NCI-H446 treated with DMSO at 0.1 percent for 48 hours (cell line): ENCODE measurements around the gene PLLP.

Experiments
- DNase-seq: peaks from one replicate; lab custom pipeline; 2025; lab: John Stamatoyannopoulos, UW

PLLP gene, protein sequence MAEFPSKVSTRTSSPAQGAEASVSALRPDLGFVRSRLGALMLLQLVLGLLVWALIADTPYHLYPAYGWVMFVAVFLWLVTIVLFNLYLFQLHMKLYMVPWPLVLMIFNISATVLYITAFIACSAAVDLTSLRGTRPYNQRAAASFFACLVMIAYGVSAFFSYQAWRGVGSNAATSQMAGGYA

GRCh38 chr16:57284209-57284951, at the start of gene PLLP:
TSS of gene PLLP (minus strand) at chr16:57284672. CDS start at chr16:57284540, 132 bp downstream.
- no peak for DNase-seq

GRCh38 chr16:57333402-57333801, 48.9 kb upstream of the PLLP start:
- DNase-seq: no peak

GRCh38 chr16:57331355-57331754, 46.9 kb upstream of the PLLP start:
- DNase-seq: no peak

DNA sequence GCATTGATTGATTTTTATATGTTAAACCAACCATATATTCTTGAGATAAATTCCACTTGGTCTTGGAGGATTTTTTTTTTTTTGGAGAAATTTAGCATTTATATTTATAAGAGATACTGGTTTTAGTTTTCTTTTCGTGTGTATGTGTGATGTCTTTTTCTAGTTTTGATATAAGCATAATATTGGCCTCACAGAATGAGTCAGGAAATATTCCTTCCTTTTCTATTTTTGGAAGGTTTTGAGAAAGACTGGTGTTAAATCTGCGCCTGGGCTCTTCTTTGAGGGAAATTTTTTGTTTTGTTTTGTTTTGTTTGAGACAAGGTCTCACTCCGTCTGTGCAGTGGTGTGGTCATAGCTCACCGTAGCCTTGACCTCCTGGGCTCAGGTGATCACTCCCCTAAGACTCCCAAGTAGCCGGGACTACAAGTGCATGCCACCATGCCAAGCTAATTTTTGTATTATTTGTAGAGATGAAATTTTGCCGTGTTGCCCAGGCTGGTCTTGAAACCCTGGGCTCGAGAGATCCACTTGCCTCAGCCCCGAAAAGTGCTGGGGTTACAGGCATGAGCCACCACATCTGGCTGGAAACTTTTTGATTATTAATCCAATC, 45.4 kb upstream of the PLLP start:
- no peak for DNase-seq

GRCh38 chr16:57325458-57325857, 41.0 kb upstream of the PLLP start:
- no peak for DNase-seq

DNA sequence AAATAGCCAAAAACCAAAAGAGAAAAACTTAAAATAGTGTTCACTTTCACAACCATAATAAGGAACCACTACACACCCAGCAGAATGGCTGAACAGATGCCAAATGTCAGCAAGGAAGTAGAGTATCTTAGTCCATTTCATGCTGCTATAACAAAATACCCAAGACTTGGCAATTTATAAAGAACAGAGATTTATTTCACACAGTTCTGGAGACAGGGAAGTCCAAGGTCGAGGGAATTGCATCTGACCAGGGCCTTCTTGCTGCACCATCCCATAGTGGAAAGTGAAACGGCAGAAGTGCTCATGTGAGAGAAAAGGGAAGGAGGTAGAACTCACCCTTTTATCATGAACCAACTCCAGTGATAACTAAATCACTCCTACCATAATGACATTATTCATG, 40.3 kb upstream of the PLLP start:
- DNase-seq: no peak

- DNase-seq: no peak
These were observed 35.2 kb upstream of the PLLP start for GRCh38 chr16:57319646-57320045.

DNA sequence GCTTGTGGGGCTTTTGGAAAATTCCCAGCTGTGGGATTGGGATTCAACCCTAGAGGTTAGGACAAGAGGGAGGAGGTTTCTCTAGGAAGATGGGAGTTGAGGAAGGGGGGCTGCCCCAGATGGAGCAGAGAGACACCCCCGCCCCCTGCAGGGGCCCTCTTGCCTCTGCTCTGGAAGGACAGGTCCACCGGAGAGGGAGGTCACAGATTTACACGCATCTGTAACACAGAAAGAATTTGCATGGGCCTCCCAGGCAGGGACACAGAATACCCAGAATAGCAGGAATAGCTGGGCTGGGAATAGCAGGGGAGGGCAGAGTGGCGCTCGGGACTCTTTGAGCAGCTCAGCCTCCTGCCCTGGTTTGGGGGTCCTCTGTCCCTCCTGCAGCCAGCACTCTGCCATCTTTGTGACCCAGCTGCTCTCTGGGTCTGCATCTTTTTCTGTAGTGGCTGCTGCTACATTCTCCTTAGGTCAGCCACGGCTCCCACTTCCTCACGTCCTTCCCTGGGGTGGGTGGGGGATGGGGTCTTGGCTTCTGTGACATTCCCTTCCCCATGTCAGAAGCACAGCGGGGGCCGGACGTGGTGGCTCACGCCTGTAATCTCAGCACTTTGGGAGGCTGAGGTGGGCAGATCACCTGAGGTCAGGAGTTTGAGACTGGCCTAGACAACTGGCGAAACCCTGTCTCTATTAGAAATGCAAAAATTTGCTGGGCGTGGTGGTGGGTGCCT, 33.9 kb upstream of the PLLP start:
- DNase-seq: no peak

DNA sequence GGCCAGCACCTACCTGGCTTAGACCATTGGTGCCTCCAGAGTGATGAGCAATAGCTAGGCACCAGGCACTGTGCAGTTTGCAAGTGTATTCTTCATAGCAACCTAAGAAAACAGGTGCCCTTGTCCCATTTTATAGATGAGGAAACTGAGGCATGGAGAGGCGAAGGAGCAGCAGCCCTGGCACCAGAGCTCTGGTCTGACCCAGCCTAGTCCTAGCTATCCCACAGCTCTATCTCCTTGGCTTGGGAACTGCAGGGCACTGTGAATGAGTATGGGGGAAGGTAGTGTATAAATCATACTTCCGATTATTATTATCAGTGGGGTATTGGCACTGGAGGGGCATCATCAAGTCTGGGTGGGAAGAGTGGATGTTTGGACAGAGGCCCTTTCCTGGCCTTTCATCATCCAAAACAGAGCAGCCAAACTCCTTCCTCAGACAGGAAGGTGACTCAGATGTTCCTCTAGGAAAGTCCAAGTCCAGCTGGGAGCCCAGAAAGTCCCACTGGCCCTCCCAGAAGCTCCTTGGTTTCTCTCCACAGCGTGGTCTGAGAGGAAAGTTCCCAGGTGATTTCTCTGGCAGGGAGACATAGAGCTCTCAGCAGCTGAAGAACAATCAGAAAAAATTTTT, 32.0 kb upstream of the PLLP start:
- DNase-seq: no peak

GRCh38 chr16:57315416-57315815, 30.9 kb upstream of the PLLP start:
- DNase-seq: no peak

GRCh38 chr16:57314161-57314785, 29.8 kb upstream of the PLLP start:
- DNase-seq: no peak

DNA sequence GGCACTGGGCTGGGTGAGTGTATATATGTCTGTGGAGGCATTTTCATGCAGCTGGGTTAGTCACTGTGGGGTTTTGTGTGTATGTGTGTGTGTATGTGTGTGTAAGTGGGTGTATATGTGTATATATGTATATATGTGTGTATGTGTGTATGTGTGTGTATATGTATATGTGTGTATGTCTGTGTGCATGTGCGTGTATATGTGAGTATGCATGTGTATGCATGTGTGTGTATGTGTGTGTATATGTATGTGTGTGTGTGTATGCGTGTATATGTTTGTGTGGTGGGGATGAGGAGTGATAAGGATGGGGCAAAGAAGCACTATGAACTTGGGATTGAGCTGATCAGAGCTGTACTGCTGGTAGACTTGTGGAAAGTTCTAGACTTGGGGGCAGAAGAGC, 29.0 kb upstream of the PLLP start:
- DNase-seq: no peak

- no peak for DNase-seq
These were observed 26.3 kb upstream of the PLLP start for GRCh38 chr16:57310801-57311200.

- no peak for DNase-seq
These were observed 23.6 kb upstream of the PLLP start for GRCh38 chr16:57308041-57308440.

GRCh38 chr16:57307365-57307764, 22.9 kb upstream of the PLLP start:
- no peak for DNase-seq

GRCh38 chr16:57306676-57307341, 22.3 kb upstream of the PLLP start:
- no peak for DNase-seq

DNA sequence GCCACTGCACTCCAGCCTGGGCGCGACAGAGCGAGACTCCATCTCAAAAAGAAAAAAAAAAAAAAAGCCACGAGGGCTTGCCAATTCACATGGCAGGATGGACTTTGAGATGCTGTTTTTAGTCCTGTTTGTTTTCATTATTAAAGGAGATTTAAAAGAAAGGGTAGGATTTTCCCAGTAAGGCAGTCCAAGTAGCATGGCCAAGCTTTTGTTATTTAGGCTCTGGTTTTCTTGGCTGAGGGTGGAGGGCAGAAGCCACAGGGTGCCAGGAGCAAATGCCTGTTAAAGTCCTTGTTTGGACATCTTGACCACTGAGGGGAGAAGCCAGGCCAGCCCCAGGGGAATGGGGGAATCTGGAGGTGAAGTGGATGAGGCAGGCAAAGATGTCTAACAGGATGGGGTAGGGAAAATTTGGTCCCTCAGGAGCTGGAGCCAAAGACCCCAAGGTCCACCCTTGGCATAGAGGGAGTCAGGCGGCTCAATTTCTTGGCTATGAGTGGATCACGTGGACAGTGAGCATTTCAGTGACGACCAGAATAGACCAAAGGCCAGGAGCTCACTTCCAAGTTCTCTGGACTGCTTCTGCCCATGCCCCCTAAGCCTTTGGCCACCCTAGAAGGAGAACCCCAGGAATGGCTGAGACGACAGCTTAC, 20.8 kb upstream of the PLLP start:
- DNase-seq: no peak

DNA sequence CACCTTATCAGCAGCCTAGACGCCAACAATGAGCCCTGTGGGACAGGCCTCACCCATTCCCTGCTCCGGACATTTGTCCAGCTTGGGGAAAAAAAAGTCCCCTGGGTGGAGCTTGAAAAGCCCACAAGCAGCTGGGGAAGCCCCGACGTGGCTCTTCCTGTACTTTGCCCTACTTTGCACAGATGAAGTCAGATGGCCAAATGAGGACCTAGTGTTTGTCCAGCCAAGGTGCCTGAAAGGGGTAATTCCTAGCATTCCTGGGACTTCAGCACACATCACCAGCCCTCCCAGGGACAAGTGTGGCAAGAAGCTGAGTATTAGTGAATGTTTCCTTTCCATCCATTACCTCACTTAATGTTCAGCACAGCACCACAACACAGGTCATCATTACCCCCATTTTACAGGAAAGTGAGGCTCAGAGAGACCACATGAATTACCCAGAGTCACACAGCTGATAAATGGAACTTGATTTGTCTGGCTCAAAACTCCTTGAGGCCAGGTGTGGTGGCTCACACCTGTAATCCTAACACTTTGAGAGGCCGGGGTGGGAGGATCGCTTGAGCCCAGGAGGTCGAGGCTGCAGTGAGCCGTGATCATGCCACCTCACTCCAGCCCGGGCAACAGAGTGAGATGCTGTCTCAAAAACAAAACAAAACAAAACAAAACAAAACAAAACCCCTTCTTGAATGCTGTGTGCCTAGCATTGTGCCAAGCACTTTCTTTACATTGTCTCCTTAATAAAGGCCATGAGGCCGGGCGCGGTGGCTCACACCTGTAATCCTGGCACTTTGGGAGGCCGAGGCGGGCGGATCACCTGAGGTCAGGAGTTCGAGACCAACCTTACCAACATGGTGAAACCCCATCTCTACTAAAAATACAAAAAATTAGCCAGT, 19.9 kb upstream of the PLLP start:
- no peak for DNase-seq

- DNase-seq: no peak
These were observed 19.4 kb upstream of the PLLP start for GRCh38 chr16:57303910-57304168.
